Loucy (cell line): ENCODE data around the gene DMBT1.

ENCODE experiments used
- H2AFZ ChIP-seq: fragments of 200-600 bp; sonication (generic); 2 replicates; pipeline ENCODE4 v1.6.0; 2016; ENCODE audit warnings: antibody characterized with exemption, mild to moderate bottlenecking, low read length, moderate library complexity
- H3F3A ChIP-seq: fragments of 200-600 bp; 2 replicates; pipeline ENCODE4 v1.6.0; 2016; ENCODE audit warnings: antibody characterized with exemption, low read depth, mild to moderate bottlenecking
- H3K27me3 ChIP-seq: fragments of 200-600 bp; sonication (generic); 2 replicates; pipeline ENCODE4 v1.6.1; 2014; ENCODE audit warnings: low read length, mild to moderate bottlenecking; ENCODE audit not compliant: insufficient read depth, poor library complexity, severe bottlenecking
- H3K36me3 ChIP-seq: fragments of 200-600 bp; sonication (generic); 2 replicates; pipeline ENCODE4 v1.6.1; 2016; ENCODE audit warnings: low read length; ENCODE audit not compliant: insufficient read depth
- H3K4me1 ChIP-seq: fragments of 200-600 bp; sonication (generic); 2 replicates; pipeline ENCODE4 v1.5.1; 2014; ENCODE audit warnings: low read length, mild to moderate bottlenecking; ENCODE audit not compliant: insufficient read depth, poor library complexity, severe bottlenecking
- H3K4me2 ChIP-seq: fragments of 200-600 bp; sonication (generic); 2 replicates; pipeline ENCODE4 v1.6.0; 2014; ENCODE audit warnings: antibody characterized with exemption, low read length, low read depth, mild to moderate bottlenecking; ENCODE audit not compliant: poor library complexity, severe bottlenecking
- H3K4me3 ChIP-seq: fragments of 200-600 bp; sonication (generic); 2 replicates; pipeline ENCODE4 v1.5.1; 2014; ENCODE audit warnings: low read length, mild to moderate bottlenecking, mixed read lengths; ENCODE audit not compliant: poor library complexity, severe bottlenecking
- H3K79me2 ChIP-seq: fragments of 200-600 bp; sonication (generic); 2 replicates; pipeline ENCODE4 v1.6.1; 2014; ENCODE audit warnings: low read length; ENCODE audit not compliant: insufficient read depth
- H3K9ac ChIP-seq: fragments of 200-600 bp; sonication (generic); 2 replicates; pipeline ENCODE4 v1.6.0; 2014; ENCODE audit warnings: mild to moderate bottlenecking, low read depth, low read length, moderate library complexity; ENCODE audit not compliant: poor library complexity, severe bottlenecking
- H3K9me2 ChIP-seq: fragments of 200-600 bp; sonication (generic); replicated peaks from 2 replicates; pipeline ENCODE4 v1.6.1; 2016; ENCODE audit warnings: low read depth, low read length, mixed read lengths
- H3K9me3 ChIP-seq: fragments of 200-600 bp; sonication (generic); 2 replicates; pipeline ENCODE4 v1.6.1; 2014; ENCODE audit warnings: mild to moderate bottlenecking, antibody characterized with exemption, low read length, low read depth; ENCODE audit not compliant: insufficient read depth
- H4K20me1 ChIP-seq: fragments of 200-600 bp; sonication (generic); 2 replicates; pipeline ENCODE4 v1.6.0; 2014; ENCODE audit warnings: antibody characterized with exemption, low read length, mild to moderate bottlenecking; ENCODE audit not compliant: insufficient read depth, poor library complexity, severe bottlenecking
- CTCF ChIP-seq: fragments of 200-600 bp; sonication (generic); conservative IDR thresholded peaks from 2 replicates; pipeline ENCODE4 v1.5.1; 2014; ENCODE audit warnings: mild to moderate bottlenecking, antibody characterized with exemption, low read length
- EZH2phosphoT487 ChIP-seq: fragments of 200-600 bp; IDR thresholded peaks from 2 replicates; pipeline ENCODE4 v1.6.1; 2018; ENCODE audit warnings: antibody characterized with exemption, mild to moderate bottlenecking, moderate library complexity, borderline replicate concordance

Gene DMBT1

GRCh38 chr10:122658356-122659049 is 97.9 kb downstream of the DMBT1 start:
- no peaks in the 10 kb centered on the region for H3K4me1 ChIP-seq
- no peaks in the 10 kb centered on the region for H4K20me1 ChIP-seq
- H3K4me2 ChIP-seq = no peak overlapping the region
- no peak for TF ChIP-seq CTCF
- no peak for TF ChIP-seq EZH2phosphoT487
- H3K79me2 ChIP-seq = no peaks in the 10 kb centered on the region
- H3K27me3 ChIP-seq = no peaks in the 10 kb centered on the region
- no peak overlapping the region for H3K4me3 ChIP-seq
- no peak overlapping the region for H2AFZ ChIP-seq
- H3K9me2 ChIP-seq = no peaks in the 10 kb centered on the region
- no peaks in the 10 kb centered on the region for H3K9me3 ChIP-seq
- H3F3A ChIP-seq = no peaks in the 10 kb centered on the region
- H3K36me3 ChIP-seq = no peaks in the 10 kb centered on the region
- H3K9ac ChIP-seq = no peak overlapping the region

- no peaks in the 10 kb centered on the region for H3K36me3 ChIP-seq
- H3K79me2 ChIP-seq = no peaks in the 10 kb centered on the region
- H3K27me3 ChIP-seq = no peaks in the 10 kb centered on the region
- no peaks in the 10 kb centered on the region for H3F3A ChIP-seq
- H3K4me2 ChIP-seq = no peak overlapping the region
- H3K9me3 ChIP-seq = no peaks in the 10 kb centered on the region
- TF ChIP-seq CTCF (no peak), EZH2phosphoT487 (no peak)
- H3K9me2 ChIP-seq = no peaks in the 10 kb centered on the region
- no peak overlapping the region for H3K4me3 ChIP-seq
- H2AFZ ChIP-seq = no peak overlapping the region
- no peak overlapping the region for H3K9ac ChIP-seq
- H3K4me1 ChIP-seq = no peaks in the 10 kb centered on the region
- no peaks in the 10 kb centered on the region for H4K20me1 ChIP-seq
Measured at GRCh38 chr10:122659126-122659525, 98.6 kb downstream of the DMBT1 start.

GRCh38 chr10:122659651-122660050 is 99.1 kb downstream of the DMBT1 start:
- H3K9me3 ChIP-seq = no peaks in the 10 kb centered on the region
- H3K27me3 ChIP-seq = no peaks in the 10 kb centered on the region
- no peaks in the 10 kb centered on the region for H3F3A ChIP-seq
- H3K4me3 ChIP-seq = no peak overlapping the region
- H3K4me2 ChIP-seq = no peak overlapping the region
- H3K79me2 ChIP-seq = no peaks in the 10 kb centered on the region
- no peaks in the 10 kb centered on the region for H3K36me3 ChIP-seq
- H3K9ac ChIP-seq = no peak overlapping the region
- no peaks in the 10 kb centered on the region for H4K20me1 ChIP-seq
- no peaks in the 10 kb centered on the region for H3K4me1 ChIP-seq
- no peak for TF ChIP-seq EZH2phosphoT487
- no peak for TF ChIP-seq CTCF
- no peak overlapping the region for H2AFZ ChIP-seq
- H3K9me2 ChIP-seq = no peaks in the 10 kb centered on the region
